Measurements from ENCODE around the gene SDCBP2. TPM values are rescaled to one million over a fixed set of nuclear protein-coding genes. Genes with fewer than 3 reads are reported as not detected.

The SDCBP2 gene
- total and polyA plus RNA-seq, 2 of the 4 experiments (the other 2 are of a cell fraction), result 0.54 to 1.3 TPM

DNA sequence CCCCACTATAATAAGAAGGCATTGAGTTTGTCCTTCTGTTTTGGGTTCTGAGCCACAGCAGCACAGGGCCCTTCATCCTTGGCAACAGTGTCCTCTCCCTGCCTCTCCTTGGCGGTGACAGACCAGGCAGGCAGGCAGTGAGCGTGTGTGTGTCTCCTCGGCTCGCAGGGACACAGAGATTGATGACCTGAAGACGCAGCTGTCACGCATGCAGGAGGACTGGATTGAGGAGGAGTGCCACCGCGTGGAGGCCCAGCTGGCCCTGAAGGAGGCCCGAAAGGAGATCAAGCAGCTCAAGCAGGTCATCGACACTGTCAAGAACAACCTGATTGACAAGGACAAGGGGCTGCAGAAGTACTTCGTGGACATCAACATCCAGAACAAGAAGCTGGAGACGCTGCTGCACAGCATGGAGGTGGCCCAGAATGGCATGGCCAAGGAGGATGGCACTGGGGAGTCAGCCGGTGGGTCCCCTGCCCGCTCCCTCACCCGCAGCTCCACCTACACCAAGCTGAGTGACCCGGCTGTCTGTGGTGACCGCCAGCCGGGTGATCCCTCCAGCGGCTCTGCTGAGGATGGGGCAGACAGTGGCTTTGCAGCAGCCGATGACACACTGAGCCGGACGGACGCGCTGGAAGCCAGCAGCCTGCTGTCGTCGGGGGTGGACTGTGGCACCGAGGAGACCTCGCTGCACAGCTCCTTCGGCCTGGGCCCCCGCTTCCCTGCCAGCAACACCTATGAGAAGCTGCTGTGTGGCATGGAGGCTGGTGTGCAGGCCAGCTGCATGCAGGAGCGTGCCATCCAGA, 24.0 kb downstream of the SDCBP2 start:
- peaks cover 15% of the 10 kb centered on the region for H3K9me1 ChIP-seq (ENCODE audit: insufficient read depth, low read length)
- H2AK5ac ChIP-seq (ENCODE audit: low read depth, low read length), result no peak overlapping the region
- no peak overlapping the region for H2BK20ac ChIP-seq (ENCODE audit: low read depth, low read length)
- no peak overlapping the region for H3K27ac ChIP-seq (ENCODE audit: insufficient read depth, low read length)
- no peak overlapping the region for H4K91ac ChIP-seq (ENCODE audit: insufficient read depth, low read depth, low read length)
- no peak overlapping the region for H4K5ac ChIP-seq (ENCODE audit: low read depth, low read length)
- no peaks in the 10 kb centered on the region for H4K20me1 ChIP-seq (ENCODE audit: insufficient read depth, low read length)
- 72% methylated on average over 19 of the region's 31 CpGs; no CpG with 5 or more reads in 1 of the 2 experiments for WGBS, 2 experiments (ENCODE audit: extremely low coverage in 2 of 2, insufficient read length in 1 of 2)
- H3K36me3 ChIP-seq (ENCODE audit: control insufficient read depth, insufficient read depth, low read length), result peaks cover 13% of the 10 kb centered on the region
- no peak for DNase-seq
- H3K4ac ChIP-seq (ENCODE audit: low read depth, low read length), result no peak overlapping the region
- in situ Hi-C loops (cut with MboI; ENCODE audit: low sequenced_read_pairs), result no loop called here
- no peak overlapping the region for H4K8ac ChIP-seq (ENCODE audit: low read depth in 2 of 2, low read length in 2 of 2)
- no peak for ATAC-seq (ENCODE audit: low read depth)
- dilution Hi-C loops (cut with HindIII; ENCODE audit: low sequenced_read_pairs, unreplicated experiment), result no loop called here
- no peak overlapping the region for H2BK120ac ChIP-seq (ENCODE audit: low read depth, low read length)
- no peak overlapping the region for H3K4me2 ChIP-seq (ENCODE audit: low read depth, low read length)
- H2AFZ ChIP-seq (replicated peaks; ENCODE audit: low read length, poor library complexity), result no peak overlapping the region
- no peaks in the 10 kb centered on the region for H3K9me3 ChIP-seq (ENCODE audit: control insufficient read depth, insufficient read depth, low read length)
- H3K9ac ChIP-seq (ENCODE audit: low read depth, low read length), result no peak overlapping the region
- H3K4me3 ChIP-seq (ENCODE audit: insufficient read depth, low read depth, low read length), result no peak overlapping the region
- H3K23ac ChIP-seq (ENCODE audit: low read depth, low read length), result no peak overlapping the region
- peaks cover 0 to under 1% of the 10 kb centered on the region in 2 experiments; a peak in 1 of 4 replicates for H3K79me1 ChIP-seq (ENCODE audit: low read depth in 1 of 2, low read length in 2 of 2)
- H3K18ac ChIP-seq (ENCODE audit: low read depth, low read length), result no peak overlapping the region
- no peak overlapping the region for H2BK5ac ChIP-seq (ENCODE audit: low read depth, low read length, poor library complexity, severe bottlenecking)
- intact Hi-C loops (cut with micrococcal nuclease), result no loop called here
- H3K27me3 ChIP-seq (ENCODE audit: control insufficient read depth, insufficient read depth, low read length), result no peaks in the 10 kb centered on the region
- CTCF ChIA-PET, result no interaction called here
- no peak overlapping the region for H3K56ac ChIP-seq (ENCODE audit: extremely low read depth, insufficient read depth, low read length)
- peak overlapping the region; percentile 55 for H2AK9ac ChIP-seq (replicated peaks; ENCODE audit: low read depth, low read length, poor library complexity)
- H3K14ac ChIP-seq (replicated peaks; ENCODE audit: low read depth, low read length), result no peak overlapping the region
- no peak overlapping the region for H2BK15ac ChIP-seq (ENCODE audit: low read depth, low read length)
- H3K4me1 ChIP-seq (ENCODE audit: control insufficient read depth, insufficient read depth, low read length), result peaks cover 8% of the 10 kb centered on the region
- POLR2A ChIA-PET (ENCODE audit: unreplicated experiment), result no interaction called here
- BruUV-seq (replicated peaks), result no TSS peak
- TF ChIP-seq BHLHE40 (IDR thresholded peaks at IDR 0.05; ENCODE audit: low read depth, low read length) (no peak), RCOR1 (IDR thresholded peaks at IDR 0.05; ENCODE audit: insufficient replicate concordance, low read length) (no peak), POLR2A (IDR thresholded peaks at IDR 0.05; ENCODE audit: low read depth, low read length) (no peak), SMC3 (IDR thresholded peaks at IDR 0.05; ENCODE audit: low read depth, low read length) (no peak), USF2 (IDR thresholded peaks at IDR 0.05; ENCODE audit: low read depth, low read length) (no peak), NFE2L2 (IDR thresholded peaks at IDR 0.05; ENCODE audit: low read depth, low read length) (no peak), RFX5 (IDR thresholded peaks at IDR 0.05; ENCODE audit: low read depth, low read length) (no peak), CEBPB (IDR thresholded peaks at IDR 0.05; ENCODE audit: low read depth, low read length) (no peak), MAZ (IDR thresholded peaks at IDR 0.05; ENCODE audit: borderline replicate concordance, low read depth, low read length) (no peak), ELK1 (IDR thresholded peaks at IDR 0.05; ENCODE audit: borderline replicate concordance, low read depth, low read length) (no peak), CTCF (conservative IDR thresholded peaks at IDR 0.05; ENCODE audit: low read depth, low read length) (no peak), MAFK (IDR thresholded peaks at IDR 0.05; ENCODE audit: low read depth, low read length) (no peak)

Data from IMR-90 (cell line).